ENCODE data around the gene MMP15.

The MMP15 gene

GRCh38 chr16:58044266-58045019 lies 18.9 kb downstream of the MMP15 start:
- Histone ChIP-seq H3K9me3 (ENCODE audit: low read length) (no peaks in the 10 kb centered on the region), H3K9me2 (ENCODE audit: low read depth, low read length) (no peaks in the 10 kb centered on the region), H3K27ac (ENCODE audit: low read depth, low read length, poor library complexity, severe bottlenecking) (no peak overlapping the region), H4K20me1 (ENCODE audit: insufficient read depth, low read length) (no peaks in the 10 kb centered on the region), H3K9ac (ENCODE audit: low read length) (no peak overlapping the region), H3K4me2 (ENCODE audit: low read length) (no peak overlapping the region), H3K4me1 (ENCODE audit: insufficient read depth, low read length, severe bottlenecking) (no peaks in the 10 kb centered on the region), H3K36me3 (ENCODE audit: insufficient read depth, low read length) (no peaks in the 10 kb centered on the region), H3K4me3 (ENCODE audit: low read depth, low read length, poor library complexity, severe bottlenecking) (no peak overlapping the region), H3K27me3 (ENCODE audit: insufficient read depth, low read length) (no peaks in the 10 kb centered on the region), H3K79me2 (ENCODE audit: insufficient read depth, low read length) (no peaks in the 10 kb centered on the region), H2AFZ (ENCODE audit: low read length) (no peak overlapping the region), H3F3A (ENCODE audit: insufficient read depth, low read length) (no peaks in the 10 kb centered on the region)
- TF ChIP-seq CTCF (IDR thresholded peaks at IDR 0.05; ENCODE audit: low read length) (no peak), EZH2 (IDR thresholded peaks at IDR 0.05; ENCODE audit: borderline replicate concordance, low read length) (no peak)

GRCh38 chr16:58045096-58045495 lies 19.5 kb downstream of the MMP15 start:
- Histone ChIP-seq H3K9me2 (ENCODE audit: low read depth, low read length) (no peaks in the 10 kb centered on the region), H3K79me2 (ENCODE audit: insufficient read depth, low read length) (no peaks in the 10 kb centered on the region), H4K20me1 (ENCODE audit: insufficient read depth, low read length) (no peaks in the 10 kb centered on the region), H3K4me2 (ENCODE audit: low read length) (no peak overlapping the region), H3K4me1 (ENCODE audit: insufficient read depth, low read length, severe bottlenecking) (no peaks in the 10 kb centered on the region), H3F3A (ENCODE audit: insufficient read depth, low read length) (no peaks in the 10 kb centered on the region), H3K9me3 (ENCODE audit: low read length) (no peaks in the 10 kb centered on the region), H3K36me3 (ENCODE audit: insufficient read depth, low read length) (no peaks in the 10 kb centered on the region), H3K27ac (ENCODE audit: low read depth, low read length, poor library complexity, severe bottlenecking) (no peak overlapping the region), H3K27me3 (ENCODE audit: insufficient read depth, low read length) (no peaks in the 10 kb centered on the region), H2AFZ (ENCODE audit: low read length) (no peak overlapping the region), H3K9ac (ENCODE audit: low read length) (no peak overlapping the region), H3K4me3 (ENCODE audit: low read depth, low read length, poor library complexity, severe bottlenecking) (no peak overlapping the region)
- no peak for TF ChIP-seq EZH2 (IDR thresholded peaks at IDR 0.05; ENCODE audit: borderline replicate concordance, low read length)
- no peak for TF ChIP-seq CTCF (IDR thresholded peaks at IDR 0.05; ENCODE audit: low read length)

GRCh38 chr16:58046054-58046881 lies 20.7 kb downstream of the MMP15 start:
- Histone ChIP-seq H3K27ac (ENCODE audit: low read depth, low read length, poor library complexity, severe bottlenecking) (no peak overlapping the region), H3K9me3 (ENCODE audit: low read length) (no peaks in the 10 kb centered on the region), H4K20me1 (ENCODE audit: insufficient read depth, low read length) (no peaks in the 10 kb centered on the region), H2AFZ (ENCODE audit: low read length) (no peak overlapping the region), H3K36me3 (ENCODE audit: insufficient read depth, low read length) (no peaks in the 10 kb centered on the region), H3K9me2 (ENCODE audit: low read depth, low read length) (no peaks in the 10 kb centered on the region), H3K27me3 (ENCODE audit: insufficient read depth, low read length) (no peaks in the 10 kb centered on the region), H3K79me2 (ENCODE audit: insufficient read depth, low read length) (no peaks in the 10 kb centered on the region), H3K4me2 (ENCODE audit: low read length) (no peak overlapping the region), H3K4me1 (ENCODE audit: insufficient read depth, low read length, severe bottlenecking) (no peaks in the 10 kb centered on the region), H3F3A (ENCODE audit: insufficient read depth, low read length) (no peaks in the 10 kb centered on the region), H3K9ac (ENCODE audit: low read length) (no peak overlapping the region), H3K4me3 (ENCODE audit: low read depth, low read length, poor library complexity, severe bottlenecking) (no peak overlapping the region)
- TF ChIP-seq CTCF (IDR thresholded peaks at IDR 0.05; ENCODE audit: low read length) (no peak), EZH2 (IDR thresholded peaks at IDR 0.05; ENCODE audit: borderline replicate concordance, low read length) (no peak)
